GM18526 (cell line): ENCODE data around the gene IFNA13.

Experiments
- POLR2A ChIP-seq: IDR thresholded peaks from 3 replicates; pipeline ENCODE4 v1.6.1; 2011; ENCODE audit not compliant: insufficient read length; ENCODE audit errors: extremely low read depth

The IFNA13 gene

DNA sequence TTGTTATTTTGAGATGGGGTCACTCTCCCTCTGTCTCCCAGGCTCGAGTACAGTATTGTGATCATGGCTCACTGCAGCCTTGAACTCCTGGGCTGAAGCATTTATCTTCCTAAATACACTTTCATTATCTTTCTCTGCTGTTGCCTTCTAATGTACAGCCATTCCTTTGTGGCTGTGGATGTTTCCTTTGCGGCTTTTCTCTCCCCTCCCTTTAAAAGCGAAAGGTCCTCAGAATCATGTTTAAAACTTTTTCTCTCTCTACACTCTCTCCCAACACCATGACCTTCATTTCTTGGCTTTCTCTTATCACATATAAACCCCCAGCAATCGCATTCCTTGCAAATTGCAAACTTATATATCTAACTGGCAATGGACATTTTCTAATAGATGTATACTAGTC lies 15.8 kb upstream of the IFNA13 start:
- TF ChIP-seq POLR2A, result no peak

DNA sequence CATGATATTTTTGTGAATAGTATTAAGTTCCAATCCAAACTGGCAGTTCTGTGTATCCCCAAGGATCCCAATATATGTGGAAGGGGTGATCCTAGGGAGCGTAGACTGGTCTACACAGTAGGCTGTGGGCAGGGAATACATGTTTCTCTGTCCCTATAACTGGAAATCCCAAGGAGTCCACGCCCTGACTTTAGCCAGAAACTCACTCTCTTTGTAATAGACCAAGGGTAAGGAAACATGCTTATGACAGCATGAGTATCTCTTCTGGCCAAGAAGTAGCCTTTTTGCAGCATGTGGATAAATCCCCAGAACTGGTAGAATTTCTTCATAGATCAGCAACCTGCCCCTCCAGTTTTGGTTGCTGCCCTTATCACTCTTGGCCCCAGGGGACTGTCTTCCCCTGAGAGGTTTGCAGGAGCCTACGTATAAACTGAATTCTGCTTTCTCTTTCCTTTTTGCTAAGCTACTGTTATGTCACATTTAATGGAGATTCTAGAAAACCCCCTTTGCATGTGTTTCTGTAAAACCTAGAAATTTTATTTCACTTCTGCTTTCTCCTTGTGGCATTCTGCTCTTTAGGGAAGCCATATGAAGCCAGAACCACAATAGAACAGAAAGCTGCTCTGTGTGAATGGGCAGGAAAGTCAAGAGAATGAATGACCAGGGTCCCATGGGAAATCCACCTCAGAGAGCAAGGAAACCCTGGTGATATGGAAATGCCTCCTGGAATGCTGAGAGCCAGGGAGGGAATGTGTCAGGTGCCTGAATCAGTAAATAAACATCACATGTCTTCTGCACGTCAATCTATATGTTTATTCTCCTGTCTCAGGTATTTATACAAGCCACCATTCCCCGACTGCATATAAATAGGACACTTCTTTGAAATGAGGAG lies 13.8 kb upstream of the IFNA13 start:
- TF ChIP-seq POLR2A, result no peak

DNA sequence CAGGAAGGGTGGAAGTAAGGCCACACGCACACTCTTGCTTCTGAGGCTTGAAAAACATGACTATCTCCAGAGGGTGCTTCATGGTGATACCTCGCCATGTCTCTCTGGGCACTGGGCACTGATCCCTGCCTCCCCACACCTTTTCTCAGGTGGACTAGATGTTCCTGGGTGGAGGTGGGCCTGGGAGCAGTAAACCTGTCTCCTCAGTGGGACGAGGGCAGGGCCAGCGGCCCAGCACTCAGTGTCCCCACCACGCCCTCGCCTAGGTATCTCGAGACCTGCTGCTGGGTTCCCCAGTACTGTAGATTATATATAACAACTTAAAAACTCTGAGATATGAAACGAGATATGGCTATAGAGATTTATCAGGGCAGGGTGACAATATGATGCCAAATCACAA lies 5.6 kb downstream of the IFNA13 start:
- no peak for TF ChIP-seq POLR2A

DNA sequence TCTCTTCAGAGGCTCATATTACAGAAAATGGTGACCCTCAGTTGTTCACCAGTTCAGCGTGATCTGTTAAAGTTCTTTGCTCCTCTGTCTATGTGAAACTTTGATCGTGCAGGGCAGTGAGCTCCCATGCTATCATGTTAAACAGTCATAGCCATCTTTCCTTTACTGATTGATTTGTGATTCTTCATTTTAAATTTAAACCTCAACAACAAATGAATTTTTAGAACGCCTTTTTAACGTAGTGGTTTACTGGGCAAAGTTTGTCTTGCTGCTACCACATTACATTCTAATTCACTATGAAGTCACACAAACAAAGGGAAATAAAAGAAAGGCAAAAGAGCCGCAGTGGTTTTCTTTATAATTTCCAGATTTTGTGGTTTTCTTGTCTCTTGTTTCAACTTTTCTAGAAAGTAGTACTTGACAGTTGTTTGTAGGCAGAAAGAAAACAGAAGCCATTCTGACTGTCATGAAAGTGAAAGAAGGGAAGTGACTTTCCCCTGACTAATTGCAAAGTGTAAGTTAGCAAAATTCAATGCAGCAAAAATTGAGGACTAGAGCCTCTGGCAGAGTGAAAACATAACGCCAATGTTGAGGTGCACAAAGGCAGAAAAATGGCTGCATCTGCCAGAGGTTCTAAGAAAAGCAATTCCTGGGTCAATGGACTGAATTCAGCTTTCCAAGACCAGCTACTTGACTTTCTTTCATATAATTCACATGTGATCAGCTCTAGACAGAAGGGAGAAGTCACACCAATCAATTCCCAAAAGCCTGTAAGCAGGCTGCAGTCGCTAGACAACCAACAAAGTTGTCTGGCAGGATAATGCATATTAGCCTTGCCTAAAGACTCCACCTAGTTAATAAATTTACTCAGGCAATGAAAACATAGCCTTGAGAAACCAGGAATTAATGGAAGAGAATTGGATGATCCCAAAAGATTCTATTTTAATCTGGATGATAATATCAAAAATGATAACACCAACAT lies 10.1 kb downstream of the IFNA13 start:
- TF ChIP-seq POLR2A, result no peak

DNA sequence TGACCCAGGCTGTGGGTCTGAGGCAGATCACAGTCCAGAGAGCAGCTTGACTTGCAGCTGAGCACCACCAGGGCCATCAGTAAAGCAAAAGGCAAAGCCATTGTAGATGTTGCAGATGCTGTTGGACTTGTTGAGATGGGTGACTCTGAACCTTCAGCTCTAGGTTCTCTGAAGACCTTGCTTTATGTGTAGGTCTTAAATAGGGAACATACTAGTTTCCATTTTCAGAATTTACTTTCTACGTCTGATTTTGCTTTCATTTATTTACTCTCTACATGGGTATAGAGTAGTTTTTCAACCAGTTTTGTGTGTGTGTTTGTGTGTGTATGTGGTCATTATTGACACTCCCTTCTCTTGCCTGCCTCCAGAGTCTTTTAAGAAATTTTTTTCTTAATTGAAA lies 17.1 kb downstream of the IFNA13 start, which contains the start of gene IFNA6:
TSS of gene IFNA6 (minus strand) at position 101 of the 400 bp plus-strand sequence. CDS start at position 101, 0 bp downstream.
- TF ChIP-seq POLR2A, result no peak

DNA sequence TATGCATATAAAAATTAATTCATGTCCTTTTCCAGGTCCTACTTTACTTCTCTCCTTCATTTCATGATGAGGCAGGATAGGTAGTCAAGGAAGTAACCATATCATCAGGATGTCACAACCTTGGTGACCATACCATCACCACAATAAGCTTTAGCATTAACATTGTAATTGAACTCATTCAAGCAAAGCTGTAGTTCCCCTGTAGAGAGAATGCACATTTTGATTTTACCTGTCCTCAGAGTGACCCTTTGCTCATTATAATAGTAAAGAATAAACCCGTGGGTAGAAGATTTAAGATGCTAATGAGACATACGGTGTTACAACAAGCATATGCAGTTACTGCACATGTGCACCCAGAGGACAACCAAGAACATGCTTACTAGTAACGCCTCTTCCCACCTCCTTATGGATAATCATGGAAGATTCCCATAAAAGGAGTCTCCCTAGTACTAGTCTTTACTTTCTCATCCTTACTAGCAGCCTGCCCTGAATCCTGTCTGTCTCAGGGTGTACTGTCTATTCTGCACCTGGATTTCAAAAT lies 19.4 kb downstream of the IFNA13 start:
- no peak for TF ChIP-seq POLR2A

DNA sequence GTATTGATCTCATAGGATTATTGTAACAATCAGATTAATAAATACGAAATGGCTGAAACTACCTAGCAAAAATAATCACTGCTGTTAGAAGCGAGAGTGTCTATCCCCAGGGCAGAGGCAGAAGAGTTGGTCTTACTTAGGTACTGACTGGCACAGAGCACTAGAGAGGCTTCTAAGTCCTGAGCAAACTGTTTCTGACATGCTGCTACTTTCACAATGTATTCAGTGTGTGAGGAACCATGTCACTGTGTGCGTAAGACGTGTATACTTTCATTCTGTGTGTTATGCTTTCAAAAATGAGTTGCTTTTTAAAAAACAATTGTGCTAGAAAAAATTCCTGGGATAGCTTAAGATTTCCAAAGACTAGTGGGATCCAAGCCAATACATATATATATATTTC lies 27.1 kb downstream of the IFNA13 start:
- no peak for TF ChIP-seq POLR2A

DNA sequence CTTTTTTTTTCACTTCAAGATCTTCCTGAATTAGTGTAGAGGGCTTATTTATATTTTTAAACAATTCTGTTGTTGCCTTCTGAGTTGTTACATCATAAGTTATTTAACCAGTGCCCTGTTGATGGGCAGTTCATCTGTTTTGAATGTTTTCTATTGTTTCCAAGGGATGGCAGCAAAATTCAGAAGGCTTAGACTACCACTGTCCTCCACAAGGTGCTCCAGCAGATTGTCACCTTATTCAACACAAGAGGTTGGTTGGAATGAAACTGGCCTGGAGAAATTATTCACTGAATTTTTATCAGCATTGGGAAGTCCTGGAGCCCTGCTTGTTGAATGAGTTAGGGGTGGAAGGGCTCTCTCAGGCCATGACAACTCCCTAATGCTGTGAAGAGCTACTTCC lies 31.4 kb downstream of the IFNA13 start:
- TF ChIP-seq POLR2A, result no peak

DNA sequence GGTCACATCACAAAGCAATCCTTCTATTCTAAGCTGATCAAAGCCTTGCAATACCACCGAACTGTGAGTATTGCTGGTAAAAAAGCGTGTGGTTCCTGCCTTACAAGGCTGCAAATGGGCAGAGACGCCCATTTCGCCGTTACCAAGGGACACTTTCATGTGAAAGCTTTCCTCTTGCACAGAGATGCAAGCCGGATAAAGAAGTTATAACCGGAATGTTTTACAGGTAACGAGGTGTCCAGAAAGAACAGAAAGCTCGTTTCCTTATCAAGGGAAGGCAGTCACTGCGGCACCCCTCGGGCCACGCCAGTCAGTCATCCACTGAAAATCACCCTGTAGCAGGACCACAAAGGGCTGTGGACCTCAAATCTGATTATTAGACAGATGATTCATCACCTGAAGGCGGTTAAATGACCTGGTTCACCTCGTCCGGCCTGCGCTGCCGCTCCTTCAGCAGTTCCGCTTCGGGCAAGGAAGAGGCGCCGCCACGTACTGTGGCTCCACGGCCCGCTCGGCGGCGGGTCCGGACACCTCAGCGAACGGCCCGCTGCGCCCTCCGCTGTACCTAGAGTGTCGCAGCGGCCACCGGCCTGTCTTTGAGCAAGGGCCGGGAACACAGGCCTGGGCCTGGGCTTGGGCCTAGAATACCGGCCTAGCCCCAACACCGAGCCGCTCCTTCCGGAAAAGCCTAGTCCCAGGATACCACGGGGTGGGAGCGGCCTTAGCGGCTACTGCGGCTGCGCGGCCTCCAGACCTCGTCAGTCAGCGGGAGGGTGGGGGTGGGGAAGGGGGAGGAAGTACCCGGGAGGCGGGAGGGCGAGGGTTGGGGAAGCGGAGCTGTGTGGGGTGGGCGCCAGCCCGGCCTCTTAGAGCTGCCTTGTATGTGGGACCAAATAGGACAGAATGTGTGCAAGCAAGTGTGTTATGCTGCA lies 32.9 kb downstream of the IFNA13 start, which contains the start of gene KLHL9:
TSS of gene KLHL9 (minus strand) at position 704 of the 932 bp plus-strand sequence. CDS start at position 159, 545 bp downstream.
- TF ChIP-seq POLR2A, result peak; percentile 84

DNA sequence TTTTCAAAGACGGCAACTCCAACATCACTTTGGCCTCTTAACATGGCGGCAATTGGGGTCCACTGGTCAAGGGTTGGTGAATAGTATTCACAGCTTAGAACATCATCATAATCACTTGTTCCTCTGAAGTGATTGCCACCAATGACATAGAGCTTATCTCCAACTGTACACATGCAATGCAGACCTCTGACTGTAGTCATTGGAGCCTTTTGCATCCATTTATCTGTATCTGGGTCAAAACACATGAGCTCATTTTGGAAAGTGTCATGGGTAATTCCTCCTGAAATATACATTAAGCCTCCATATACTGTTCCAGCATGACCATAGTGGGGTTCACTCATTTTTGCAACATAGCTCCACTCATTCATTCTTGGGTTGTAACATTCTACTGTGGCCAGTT lies 34.6 kb downstream of the IFNA13 start:
- no peak for TF ChIP-seq POLR2A

DNA sequence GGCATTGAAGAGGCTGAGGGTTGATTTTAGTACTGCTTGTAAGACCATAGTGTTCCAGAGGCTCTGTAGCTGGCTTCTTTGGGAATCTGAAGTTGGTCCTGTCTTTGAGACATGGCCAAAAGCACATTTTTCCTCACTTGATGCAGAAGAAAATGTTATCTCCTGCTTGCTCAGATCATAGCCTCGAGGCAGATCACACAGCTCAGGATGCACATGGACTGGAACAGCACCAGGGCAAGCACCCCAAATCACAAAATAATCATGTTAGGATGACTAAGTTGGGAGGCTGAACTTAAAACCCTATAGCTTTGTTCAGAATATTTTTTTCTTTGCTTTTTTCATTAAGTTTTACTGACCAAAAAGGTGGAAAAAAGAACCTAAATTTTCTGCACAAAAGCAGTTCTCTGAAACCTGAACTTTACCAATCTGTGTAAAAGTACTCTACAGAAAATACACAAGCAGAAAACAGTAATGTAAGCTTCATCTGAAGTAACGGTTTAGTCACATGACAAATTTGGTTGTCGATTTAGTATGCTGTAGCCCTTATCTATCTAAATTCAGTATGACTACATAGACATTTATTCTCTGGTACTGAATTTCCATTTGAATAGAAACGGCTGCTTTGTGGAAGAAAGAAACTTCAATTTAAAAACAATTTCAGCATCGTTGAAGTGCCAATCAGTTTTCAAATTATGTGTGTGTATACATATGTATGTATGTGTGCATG lies 36.0 kb downstream of the IFNA13 start:
- no peak for TF ChIP-seq POLR2A

DNA sequence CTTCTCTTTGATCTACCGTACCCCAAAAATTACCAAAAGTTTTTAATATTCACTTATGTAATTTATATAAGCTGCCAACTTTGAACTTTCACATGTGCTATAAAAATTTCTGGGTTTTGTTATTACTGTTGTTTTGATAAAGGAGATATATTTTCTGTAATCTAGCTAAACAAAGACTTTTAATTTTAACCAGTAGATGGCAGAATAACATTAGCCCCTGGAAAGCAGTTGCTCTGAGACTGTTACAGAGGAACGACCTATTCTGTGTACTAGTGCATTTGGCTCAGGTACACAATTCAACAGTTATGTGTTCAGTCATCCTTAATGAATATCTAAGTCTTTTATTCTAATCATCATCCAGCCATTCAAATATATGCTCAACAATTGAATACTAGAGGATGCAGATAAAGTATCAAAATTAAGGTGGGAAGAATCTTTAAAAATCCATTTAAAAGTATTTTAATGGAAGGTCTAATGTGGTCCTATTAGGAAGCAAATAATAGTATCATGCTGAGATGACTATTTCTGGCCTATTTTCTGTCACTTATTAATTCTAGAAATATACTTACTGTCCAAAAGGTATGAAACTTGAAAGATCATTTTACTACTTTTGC lies 41.2 kb downstream of the IFNA13 start:
- TF ChIP-seq POLR2A, result no peak

DNA sequence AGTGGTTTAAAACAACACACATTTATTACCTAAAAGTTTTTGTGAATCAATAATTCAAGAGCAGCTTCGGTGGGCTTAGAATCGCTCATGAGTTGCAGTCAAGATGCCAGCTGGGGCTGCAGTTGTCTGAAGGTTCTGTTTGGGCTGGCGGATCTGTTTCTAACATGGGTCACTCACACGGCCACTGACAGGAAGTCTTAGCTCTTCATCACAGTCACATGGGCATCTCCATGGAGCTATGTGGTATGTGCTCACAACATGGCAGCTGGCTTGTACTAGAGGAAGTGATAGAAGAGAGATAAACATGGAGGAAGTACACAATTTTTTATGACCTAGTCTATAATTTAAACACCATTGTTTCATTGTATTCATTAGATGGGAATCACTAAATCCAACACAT lies 43.8 kb downstream of the IFNA13 start:
- TF ChIP-seq POLR2A, result no peak
